ENCODE data around the gene PPP2R2D. TPM values are rescaled to one million over a fixed set of nuclear protein-coding genes. Genes with fewer than 3 reads are reported as not detected.

PPP2R2D gene
- total RNA-seq, 1 experiment from 2014 or later = 33.2 TPM

GRCh38 chr10:131972474-131973071, 71.8 kb downstream of the PPP2R2D start:
- ChIA-PET CTCF (interaction anchor here (0.8 to 3.1 kb wide), 6 partner anchors 9 to 87 kb away, joined by 3 to 21 read pairs (median 3); partner anchors contain the start of gene BNIP3), POLR2A (interaction anchor here (0.6 to 1.3 kb wide), 2 partner anchors 8 to 50 kb away, joined by 4 to 7 read pairs; no protein-coding TSS in a partner anchor)
- Mint-ChIP-seq H3K27ac (peak overlapping the region; percentile 83; the same call in 1 of the 2 replicates), H3K36me3 (peaks cover 69% of the 10 kb centered on the region), H3K4me1 (peaks cover 36% of the 10 kb centered on the region), H3K27me3 (ENCODE audit: low read depth) (no peaks in the 10 kb centered on the region), H3K9me3 (no peaks in the 10 kb centered on the region), H3K4me3 (no peak overlapping the region)
- ATAC-seq (peak; percentile 49; the same call in 1 of the 2 replicates), DNase-seq (ENCODE audit: low spot score) (no peak)
- TF ChIP-seq NR3C1 (CRISPR knock-in tag; conservative IDR thresholded peaks at IDR 0.05; ENCODE audit: low read depth) (no peak), FOXK1 (CRISPR knock-in tag; IDR thresholded peaks at IDR 0.05) (no peak), TEAD1 (CRISPR knock-in tag; IDR thresholded peaks at IDR 0.05) (no peak), MXD4 (CRISPR knock-in tag; IDR thresholded peaks at IDR 0.05; ENCODE audit: borderline replicate concordance) (no peak), IRF2 (CRISPR knock-in tag; IDR thresholded peaks at IDR 0.05; ENCODE audit: borderline replicate concordance, low read depth) (no peak), ZNF219 (CRISPR knock-in tag; IDR thresholded peaks at IDR 0.05; ENCODE audit: borderline replicate concordance) (no peak), NR2C2 (CRISPR knock-in tag; IDR thresholded peaks at IDR 0.05) (no peak), NR1H2 (CRISPR knock-in tag; IDR thresholded peaks at IDR 0.05) (no peak), FOXJ3 (CRISPR knock-in tag; IDR thresholded peaks at IDR 0.05; ENCODE audit: borderline replicate concordance) (no peak), CDX4 (CRISPR knock-in tag; IDR thresholded peaks at IDR 0.05; ENCODE audit: borderline replicate concordance) (no peak), GRHL2 (CRISPR knock-in tag; IDR thresholded peaks at IDR 0.05; ENCODE audit: insufficient replicate concordance, severe bottlenecking) (no peak), ZNF121 (CRISPR knock-in tag; IDR thresholded peaks at IDR 0.05) (no peak)
- TF ChIP-seq, protein P1, sequence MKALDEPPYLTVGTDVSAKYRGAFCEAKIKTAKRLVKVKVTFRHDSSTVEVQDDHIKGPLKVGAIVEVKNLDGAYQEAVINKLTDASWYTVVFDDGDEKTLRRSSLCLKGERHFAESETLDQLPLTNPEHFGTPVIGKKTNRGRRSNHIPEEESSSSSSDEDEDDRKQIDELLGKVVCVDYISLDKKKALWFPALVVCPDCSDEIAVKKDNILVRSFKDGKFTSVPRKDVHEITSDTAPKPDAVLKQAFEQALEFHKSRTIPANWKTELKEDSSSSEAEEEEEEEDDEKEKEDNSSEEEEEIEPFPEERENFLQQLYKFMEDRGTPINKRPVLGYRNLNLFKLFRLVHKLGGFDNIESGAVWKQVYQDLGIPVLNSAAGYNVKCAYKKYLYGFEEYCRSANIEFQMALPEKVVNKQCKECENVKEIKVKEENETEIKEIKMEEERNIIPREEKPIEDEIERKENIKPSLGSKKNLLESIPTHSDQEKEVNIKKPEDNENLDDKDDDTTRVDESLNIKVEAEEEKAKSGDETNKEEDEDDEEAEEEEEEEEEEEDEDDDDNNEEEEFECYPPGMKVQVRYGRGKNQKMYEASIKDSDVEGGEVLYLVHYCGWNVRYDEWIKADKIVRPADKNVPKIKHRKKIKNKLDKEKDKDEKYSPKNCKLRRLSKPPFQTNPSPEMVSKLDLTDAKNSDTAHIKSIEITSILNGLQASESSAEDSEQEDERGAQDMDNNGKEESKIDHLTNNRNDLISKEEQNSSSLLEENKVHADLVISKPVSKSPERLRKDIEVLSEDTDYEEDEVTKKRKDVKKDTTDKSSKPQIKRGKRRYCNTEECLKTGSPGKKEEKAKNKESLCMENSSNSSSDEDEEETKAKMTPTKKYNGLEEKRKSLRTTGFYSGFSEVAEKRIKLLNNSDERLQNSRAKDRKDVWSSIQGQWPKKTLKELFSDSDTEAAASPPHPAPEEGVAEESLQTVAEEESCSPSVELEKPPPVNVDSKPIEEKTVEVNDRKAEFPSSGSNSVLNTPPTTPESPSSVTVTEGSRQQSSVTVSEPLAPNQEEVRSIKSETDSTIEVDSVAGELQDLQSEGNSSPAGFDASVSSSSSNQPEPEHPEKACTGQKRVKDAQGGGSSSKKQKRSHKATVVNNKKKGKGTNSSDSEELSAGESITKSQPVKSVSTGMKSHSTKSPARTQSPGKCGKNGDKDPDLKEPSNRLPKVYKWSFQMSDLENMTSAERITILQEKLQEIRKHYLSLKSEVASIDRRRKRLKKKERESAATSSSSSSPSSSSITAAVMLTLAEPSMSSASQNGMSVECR (CRISPR knock-in tag; IDR thresholded peaks at IDR 0.05; ENCODE audit: borderline replicate concordance) = no peak

DNA sequence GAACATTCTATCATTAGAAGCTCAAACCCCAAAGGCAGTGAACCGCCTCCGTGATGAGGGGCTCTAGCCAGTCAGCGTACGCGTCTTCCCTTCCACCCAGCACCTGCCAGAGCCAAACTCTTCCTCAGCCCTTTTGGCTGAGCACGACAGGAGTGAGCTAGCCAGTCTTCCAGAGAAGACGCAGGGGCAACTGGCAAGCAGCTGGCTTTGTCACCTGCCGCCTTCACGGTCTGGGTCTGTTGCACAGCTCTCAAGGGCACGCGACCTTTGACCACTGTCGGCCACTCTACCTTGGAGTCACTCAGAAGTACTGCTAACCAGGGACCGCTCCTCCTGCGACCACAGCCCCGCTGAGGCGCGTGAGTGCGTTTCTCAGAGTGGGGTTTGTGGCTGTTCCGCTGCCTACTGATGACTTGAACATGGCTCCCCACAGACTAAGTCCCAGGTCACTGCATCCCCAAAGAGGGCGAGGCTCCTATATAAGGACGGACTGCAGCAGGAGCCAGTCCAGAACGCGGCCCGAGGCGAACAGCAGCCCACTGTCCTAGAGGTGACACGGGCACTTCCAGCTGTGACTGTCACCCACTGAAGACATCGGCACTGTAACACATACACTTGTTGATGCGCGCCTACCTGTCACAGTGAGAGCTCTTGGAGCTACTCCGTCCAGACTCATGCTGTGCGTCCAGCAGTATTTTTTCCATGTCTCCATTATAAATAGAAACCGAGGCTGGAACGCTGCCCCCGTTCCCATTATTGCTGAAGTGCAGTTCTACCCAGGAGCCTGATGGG, 72.5 kb downstream of the PPP2R2D start:
- peaks cover 75% of the 10 kb centered on the region for H3K36me3 Mint-ChIP-seq
- no peaks in the 10 kb centered on the region for H3K9me3 Mint-ChIP-seq
- H3K4me1 Mint-ChIP-seq = peaks cover 43% of the 10 kb centered on the region
- DNase-seq (ENCODE audit: low spot score) = no peak
- peak overlapping the region; percentile 83; the same call in 1 of the 2 replicates for H3K27ac Mint-ChIP-seq
- POLR2A ChIA-PET = interaction anchor here (0.6 to 1.3 kb wide), 2 partner anchors 9 to 49 kb away, joined by 4 to 7 read pairs; no protein-coding TSS in a partner anchor
- H3K27me3 Mint-ChIP-seq (ENCODE audit: low read depth) = no peaks in the 10 kb centered on the region
- ATAC-seq = no peak
- no peak overlapping the region for H3K4me3 Mint-ChIP-seq
- CTCF ChIA-PET = interaction anchor here (0.8 to 3.1 kb wide), 4 partner anchors 8 to 50 kb away, joined by 3 to 21 read pairs (median 3); partner anchors contain the start of gene BNIP3
- TF ChIP-seq MXD4 (CRISPR knock-in tag; IDR thresholded peaks at IDR 0.05; ENCODE audit: borderline replicate concordance) = no peak
- no peak for TF ChIP-seq CREB1 (CRISPR knock-in tag; IDR thresholded peaks at IDR 0.05)
- no peak for TF ChIP-seq ZNF396 (CRISPR knock-in tag; IDR thresholded peaks at IDR 0.05; ENCODE audit: borderline replicate concordance)
- TF ChIP-seq, protein P2, sequence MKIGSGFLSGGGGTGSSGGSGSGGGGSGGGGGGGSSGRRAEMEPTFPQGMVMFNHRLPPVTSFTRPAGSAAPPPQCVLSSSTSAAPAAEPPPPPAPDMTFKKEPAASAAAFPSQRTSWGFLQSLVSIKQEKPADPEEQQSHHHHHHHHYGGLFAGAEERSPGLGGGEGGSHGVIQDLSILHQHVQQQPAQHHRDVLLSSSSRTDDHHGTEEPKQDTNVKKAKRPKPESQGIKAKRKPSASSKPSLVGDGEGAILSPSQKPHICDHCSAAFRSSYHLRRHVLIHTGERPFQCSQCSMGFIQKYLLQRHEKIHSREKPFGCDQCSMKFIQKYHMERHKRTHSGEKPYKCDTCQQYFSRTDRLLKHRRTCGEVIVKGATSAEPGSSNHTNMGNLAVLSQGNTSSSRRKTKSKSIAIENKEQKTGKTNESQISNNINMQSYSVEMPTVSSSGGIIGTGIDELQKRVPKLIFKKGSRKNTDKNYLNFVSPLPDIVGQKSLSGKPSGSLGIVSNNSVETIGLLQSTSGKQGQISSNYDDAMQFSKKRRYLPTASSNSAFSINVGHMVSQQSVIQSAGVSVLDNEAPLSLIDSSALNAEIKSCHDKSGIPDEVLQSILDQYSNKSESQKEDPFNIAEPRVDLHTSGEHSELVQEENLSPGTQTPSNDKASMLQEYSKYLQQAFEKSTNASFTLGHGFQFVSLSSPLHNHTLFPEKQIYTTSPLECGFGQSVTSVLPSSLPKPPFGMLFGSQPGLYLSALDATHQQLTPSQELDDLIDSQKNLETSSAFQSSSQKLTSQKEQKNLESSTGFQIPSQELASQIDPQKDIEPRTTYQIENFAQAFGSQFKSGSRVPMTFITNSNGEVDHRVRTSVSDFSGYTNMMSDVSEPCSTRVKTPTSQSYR (CRISPR knock-in tag; IDR thresholded peaks at IDR 0.05) = no peak
- no peak for TF ChIP-seq PRRX2 (CRISPR knock-in tag; IDR thresholded peaks at IDR 0.05)
- TF ChIP-seq, protein P3, sequence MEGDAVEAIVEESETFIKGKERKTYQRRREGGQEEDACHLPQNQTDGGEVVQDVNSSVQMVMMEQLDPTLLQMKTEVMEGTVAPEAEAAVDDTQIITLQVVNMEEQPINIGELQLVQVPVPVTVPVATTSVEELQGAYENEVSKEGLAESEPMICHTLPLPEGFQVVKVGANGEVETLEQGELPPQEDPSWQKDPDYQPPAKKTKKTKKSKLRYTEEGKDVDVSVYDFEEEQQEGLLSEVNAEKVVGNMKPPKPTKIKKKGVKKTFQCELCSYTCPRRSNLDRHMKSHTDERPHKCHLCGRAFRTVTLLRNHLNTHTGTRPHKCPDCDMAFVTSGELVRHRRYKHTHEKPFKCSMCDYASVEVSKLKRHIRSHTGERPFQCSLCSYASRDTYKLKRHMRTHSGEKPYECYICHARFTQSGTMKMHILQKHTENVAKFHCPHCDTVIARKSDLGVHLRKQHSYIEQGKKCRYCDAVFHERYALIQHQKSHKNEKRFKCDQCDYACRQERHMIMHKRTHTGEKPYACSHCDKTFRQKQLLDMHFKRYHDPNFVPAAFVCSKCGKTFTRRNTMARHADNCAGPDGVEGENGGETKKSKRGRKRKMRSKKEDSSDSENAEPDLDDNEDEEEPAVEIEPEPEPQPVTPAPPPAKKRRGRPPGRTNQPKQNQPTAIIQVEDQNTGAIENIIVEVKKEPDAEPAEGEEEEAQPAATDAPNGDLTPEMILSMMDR (IDR thresholded peaks at IDR 0.05) = no peak
- no peak for TF ChIP-seq IRF2 (CRISPR knock-in tag; IDR thresholded peaks at IDR 0.05; ENCODE audit: borderline replicate concordance, low read depth)
- TF ChIP-seq TCF7 (CRISPR knock-in tag; IDR thresholded peaks at IDR 0.05; ENCODE audit: low read depth) = no peak
- TF ChIP-seq, protein P4, sequence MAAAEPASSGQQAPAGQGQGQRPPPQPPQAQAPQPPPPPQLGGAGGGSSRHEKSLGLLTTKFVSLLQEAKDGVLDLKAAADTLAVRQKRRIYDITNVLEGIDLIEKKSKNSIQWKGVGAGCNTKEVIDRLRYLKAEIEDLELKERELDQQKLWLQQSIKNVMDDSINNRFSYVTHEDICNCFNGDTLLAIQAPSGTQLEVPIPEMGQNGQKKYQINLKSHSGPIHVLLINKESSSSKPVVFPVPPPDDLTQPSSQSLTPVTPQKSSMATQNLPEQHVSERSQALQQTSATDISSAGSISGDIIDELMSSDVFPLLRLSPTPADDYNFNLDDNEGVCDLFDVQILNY (CRISPR knock-in tag; IDR thresholded peaks at IDR 0.05) = no peak
- no peak for TF ChIP-seq ZNF232 (CRISPR knock-in tag; IDR thresholded peaks at IDR 0.05)
- no peak for TF ChIP-seq NFE2L1 (CRISPR knock-in tag; IDR thresholded peaks at IDR 0.05)
- TF ChIP-seq ZNF263 (CRISPR knock-in tag; IDR thresholded peaks at IDR 0.05; ENCODE audit: low read depth) = no peak

All from WTC11 (cell line).